Middle frontal gyrus (tissue), 1 donor: ENCODE measurements around the gene H1-8.

Experiments used
- DNase-seq: peaks from one replicate; pipeline ENCODE4 v3.0.0-alpha.2; 2015; ENCODE audit warnings: low spot score; ENCODE audit errors: extremely low spot score

The H1-8 gene

GRCh38 chr3:129571605-129572547 is 28.9 kb downstream of the H1-8 start:
- DNase-seq: no peak

- DNase-seq: no peak
Measured at GRCh38 chr3:129572603-129573002, 29.6 kb downstream of the H1-8 start.

GRCh38 chr3:129573493-129573892 is 30.5 kb downstream of the H1-8 start:
- DNase-seq: no peak

GRCh38 chr3:129574206-129574605 is 31.2 kb downstream of the H1-8 start:
- no peak for DNase-seq

- DNase-seq: no peak
Measured at GRCh38 chr3:129575233-129575996, 32.4 kb downstream of the H1-8 start.

- no peak for DNase-seq
Measured at GRCh38 chr3:129575997-129576384, 33.0 kb downstream of the H1-8 start.

- no peak for DNase-seq
Measured at GRCh38 chr3:129576514-129577352, 33.8 kb downstream of the H1-8 start.

GRCh38 chr3:129577366-129577765 is 34.4 kb downstream of the H1-8 start:
- DNase-seq: no peak

- no peak for DNase-seq
Measured at GRCh38 chr3:129577925-129578786, 35.2 kb downstream of the H1-8 start.

- no peak for DNase-seq
Measured at GRCh38 chr3:129579991-129580390, 37.0 kb downstream of the H1-8 start.

GRCh38 chr3:129581623-129582022 is 38.6 kb downstream of the H1-8 start:
- no peak for DNase-seq

- DNase-seq: no peak
Measured at GRCh38 chr3:129582799-129583198, 39.8 kb downstream of the H1-8 start.

GRCh38 chr3:129583289-129583688 is 40.3 kb downstream of the H1-8 start:
- no peak for DNase-seq

GRCh38 chr3:129584631-129585030 is 41.7 kb downstream of the H1-8 start:
- no peak for DNase-seq

GRCh38 chr3:129585949-129586657 is 43.1 kb downstream of the H1-8 start:
- no peak for DNase-seq

GRCh38 chr3:129586746-129587430 is 43.9 kb downstream of the H1-8 start:
- DNase-seq: no peak

GRCh38 chr3:129587566-129588210 is 44.7 kb downstream of the H1-8 start:
- DNase-seq: no peak

- DNase-seq: no peak
Measured at GRCh38 chr3:129590215-129590614, 47.2 kb downstream of the H1-8 start.

- DNase-seq: no peak
Measured at GRCh38 chr3:129591932-129592331, 49.0 kb downstream of the H1-8 start.
